Mesendoderm (in vitro differentiated cells): ENCODE results near the gene SPDYE2.
"Not testable (repeated sequence)": the region's sequence is repeated elsewhere in the genome, so short reads cannot be mapped to it uniquely, and the experiment has no call there.

Experiments
- DNase-seq: peaks from one replicate; pipeline ENCODE4 v3.0.0; 2013
- H2AK5ac ChIP-seq: 2 replicates; pipeline ENCODE4 v1.6.1; 2013; ENCODE audit warnings: low read length, inconsistent platforms
- H2BK120ac ChIP-seq: 2 replicates; pipeline ENCODE4 v1.6.1; 2013; ENCODE audit warnings: low read depth, mild to moderate bottlenecking, low read length, moderate library complexity, mixed read lengths
- H2BK15ac ChIP-seq: replicated peaks from 2 replicates; pipeline ENCODE4 v1.6.1; 2013; ENCODE audit warnings: low read depth, mild to moderate bottlenecking, moderate library complexity
- H2BK5ac ChIP-seq: 2 replicates; pipeline ENCODE4 v1.6.1; 2013; ENCODE audit warnings: low read length, inconsistent platforms
- H3K18ac ChIP-seq: 2 replicates; pipeline ENCODE4 v1.6.1; 2013; ENCODE audit warnings: mild to moderate bottlenecking, low read length, mixed read lengths
- H3K23ac ChIP-seq: one replicate; pipeline ENCODE4 v1.6.1; 2013; ENCODE audit warnings: low read length
- H3K27ac ChIP-seq: 2 replicates; pipeline ENCODE4 v1.5.1; 2013; ENCODE audit warnings: low read depth, mild to moderate bottlenecking, inconsistent platforms, low read length, moderate library complexity
- H3K27me3 ChIP-seq: 2 replicates; pipeline ENCODE4 v1.6.1; 2013; ENCODE audit warnings: low read length, control low read depth, mild to moderate bottlenecking, inconsistent platforms; ENCODE audit not compliant: insufficient read depth, poor library complexity
- H3K36me3 ChIP-seq: 2 replicates; pipeline ENCODE4 v1.6.1; 2013; ENCODE audit warnings: low read length, inconsistent platforms; ENCODE audit not compliant: control insufficient read depth, insufficient read depth
- H3K4ac ChIP-seq: one replicate; pipeline ENCODE4 v1.6.1; 2013; ENCODE audit warnings: low read depth, mild to moderate bottlenecking, low read length, moderate library complexity
- H3K4me1 ChIP-seq: 2 replicates; pipeline ENCODE4 v1.6.1; 2013; ENCODE audit warnings: low read depth, low read length, inconsistent platforms; ENCODE audit not compliant: control insufficient read depth
- H3K4me2 ChIP-seq: 2 replicates; pipeline ENCODE4 v1.6.1; 2013; ENCODE audit warnings: low read length
- H3K4me3 ChIP-seq: 2 replicates; pipeline ENCODE4 v1.5.1; 2013; ENCODE audit warnings: mild to moderate bottlenecking, low read length
- H3K56ac ChIP-seq: one replicate; pipeline ENCODE4 v1.6.1; 2013; ENCODE audit warnings: low read length
- H3K79me1 ChIP-seq: 2 replicates; pipeline ENCODE4 v1.6.1; 2013; ENCODE audit warnings: low read length, inconsistent platforms
- H3K79me2 ChIP-seq: 2 replicates; pipeline ENCODE4 v1.6.1; 2013; ENCODE audit warnings: mild to moderate bottlenecking, low read length; ENCODE audit not compliant: control insufficient read depth, insufficient read depth
- H3K9ac ChIP-seq: 2 replicates; pipeline ENCODE4 v1.6.1; 2013; ENCODE audit warnings: low read length, inconsistent platforms
- H4K5ac ChIP-seq: one replicate; pipeline ENCODE4 v1.6.1; 2013; ENCODE audit warnings: low read length
- H4K8ac ChIP-seq: one replicate; pipeline ENCODE4 v1.6.1; 2013; ENCODE audit warnings: low read depth, mild to moderate bottlenecking, control low read depth, low read length, moderate library complexity
- WGBS: extraction: QIAGEN DNeasy Blood & Tissue Kit; methylation state at CpG from one replicate; pipeline ENCODE4 v1.1.7; 2013; ENCODE audit warnings: low lambda C conversion rate, missing lambda C conversion rate; ENCODE audit not compliant: insufficient coverage; ENCODE audit errors: extremely low coverage; 5-methylcytosine and 5-hydroxymethylcytosine counted together

Gene SPDYE2

GRCh38 chr7:102599699-102600098 lies 48.7 kb downstream of the SPDYE2 start:
- not testable (repeated sequence) for H3K27me3 ChIP-seq, H3K18ac ChIP-seq, H4K5ac ChIP-seq, H4K8ac ChIP-seq, H3K27ac ChIP-seq, H2AK5ac ChIP-seq, H3K56ac ChIP-seq, H3K4me1 ChIP-seq, H3K79me1 ChIP-seq, H3K4me3 ChIP-seq, H2BK5ac ChIP-seq, H3K4ac ChIP-seq, H3K36me3 ChIP-seq, H3K9ac ChIP-seq, H3K79me2 ChIP-seq, H2BK15ac ChIP-seq, H3K23ac ChIP-seq, DNase-seq, H3K4me2 ChIP-seq, H2BK120ac ChIP-seq
- no CpG with 5 or more reads among the region's 9 CpGs for WGBS

DNA sequence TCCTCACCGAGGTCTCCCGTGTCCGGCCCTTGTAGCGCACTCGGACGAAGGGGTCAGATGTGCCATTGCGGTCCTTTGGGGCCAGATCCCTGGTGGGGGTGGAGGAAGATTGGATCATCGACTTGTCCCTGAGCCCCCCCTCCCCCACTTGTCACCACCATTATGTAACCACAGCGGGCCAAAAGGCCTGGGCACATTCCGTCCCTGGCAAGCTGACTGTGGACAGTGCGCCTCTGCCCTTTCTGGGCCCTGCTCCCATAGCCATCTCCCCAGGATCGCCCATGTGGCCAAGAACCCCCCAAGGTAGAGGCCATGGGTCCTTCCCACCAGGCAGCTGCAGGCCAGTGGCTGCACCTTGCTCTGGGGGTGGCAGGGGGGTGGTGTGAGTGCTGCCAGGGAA lies 51.3 kb downstream of the SPDYE2 start:
- not testable (repeated sequence) for H3K36me3 ChIP-seq, H3K18ac ChIP-seq, H2BK120ac ChIP-seq, H3K23ac ChIP-seq, H3K79me1 ChIP-seq, H3K56ac ChIP-seq, DNase-seq, H2BK15ac ChIP-seq, H4K8ac ChIP-seq, H3K79me2 ChIP-seq, H4K5ac ChIP-seq, H3K27me3 ChIP-seq, H3K9ac ChIP-seq, H2BK5ac ChIP-seq, H3K4me2 ChIP-seq, H3K4me3 ChIP-seq, H3K4me1 ChIP-seq, H2AK5ac ChIP-seq, H3K27ac ChIP-seq, H3K4ac ChIP-seq
- no CpG with 5 or more reads among the region's 12 CpGs for WGBS

- H3K18ac ChIP-seq, H3K4me3 ChIP-seq, H3K9ac ChIP-seq, H3K27ac ChIP-seq, H2BK15ac ChIP-seq, H3K79me1 ChIP-seq, H3K23ac ChIP-seq, H2BK5ac ChIP-seq, H3K79me2 ChIP-seq, H2AK5ac ChIP-seq, H3K4me2 ChIP-seq, H3K27me3 ChIP-seq, H3K56ac ChIP-seq, H2BK120ac ChIP-seq, H4K8ac ChIP-seq, H3K4ac ChIP-seq, H4K5ac ChIP-seq, H3K4me1 ChIP-seq, H3K36me3 ChIP-seq, DNase-seq: not testable (repeated sequence)
- WGBS, result no CpG with 5 or more reads among the region's 19 CpGs
Measured at GRCh38 chr7:102604431-102605145, 53.6 kb downstream of the SPDYE2 start.

DNA sequence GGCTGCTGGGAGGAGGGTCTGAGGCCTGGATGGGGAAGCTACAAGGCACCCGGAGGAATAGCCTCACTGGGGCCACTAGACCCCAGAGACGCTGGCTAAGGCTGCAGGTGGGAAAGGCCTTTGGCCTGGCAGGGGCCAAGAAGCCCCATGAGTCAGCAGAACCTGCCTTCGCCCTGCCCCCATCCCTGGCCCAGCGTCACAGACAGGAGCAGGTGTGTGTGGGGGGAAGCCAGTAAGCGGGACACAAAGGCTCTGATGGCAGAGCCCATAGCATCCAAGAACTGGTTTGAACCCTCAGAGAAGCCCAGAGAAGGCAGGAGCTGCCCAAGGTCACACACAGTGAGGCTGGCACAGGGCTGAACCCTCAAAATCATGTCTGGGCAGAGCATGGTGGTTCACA lies 55.8 kb downstream of the SPDYE2 start:
- not testable (repeated sequence) for H3K27ac ChIP-seq, H2AK5ac ChIP-seq, DNase-seq, H3K4me3 ChIP-seq, H2BK15ac ChIP-seq, H4K5ac ChIP-seq, H3K56ac ChIP-seq, H3K79me1 ChIP-seq, H3K23ac ChIP-seq, H3K4ac ChIP-seq, H3K4me2 ChIP-seq, H3K4me1 ChIP-seq, H3K79me2 ChIP-seq, H4K8ac ChIP-seq, H2BK120ac ChIP-seq, H3K36me3 ChIP-seq, H2BK5ac ChIP-seq, H3K9ac ChIP-seq, H3K18ac ChIP-seq, H3K27me3 ChIP-seq
- no CpG with 5 or more reads among the region's 5 CpGs for WGBS

GRCh38 chr7:102609734-102610133 lies 58.7 kb downstream of the SPDYE2 start:
- no CpG with 5 or more reads among the region's 10 CpGs for whole genome bisulfite sequencing

DNA sequence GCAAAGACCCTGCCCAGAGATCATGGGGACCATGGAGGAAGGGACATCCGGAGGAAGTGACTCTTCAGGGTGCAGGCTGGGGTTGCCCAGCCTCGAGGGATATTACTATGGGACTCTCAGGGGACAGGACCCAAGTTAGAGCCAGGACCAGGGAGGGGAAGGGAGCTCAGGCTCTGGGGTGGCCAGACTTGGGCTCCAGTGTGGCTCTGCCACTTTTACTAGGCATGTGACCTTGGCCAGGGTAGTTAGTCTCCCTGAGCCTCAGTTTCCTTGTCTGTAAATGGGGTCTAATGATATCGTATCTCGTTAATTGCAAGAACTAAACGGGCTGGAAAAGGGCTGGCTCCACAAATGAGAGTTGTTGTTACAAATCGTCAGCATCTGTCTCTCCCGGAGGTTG lies 59.4 kb downstream of the SPDYE2 start:
- not testable (repeated sequence) for H3K18ac ChIP-seq, H3K23ac ChIP-seq, H3K4ac ChIP-seq, H3K79me1 ChIP-seq, H3K4me3 ChIP-seq, H2BK120ac ChIP-seq, H2BK15ac ChIP-seq, H3K4me1 ChIP-seq, H3K27me3 ChIP-seq, DNase-seq, H3K27ac ChIP-seq, H4K8ac ChIP-seq, H4K5ac ChIP-seq, H3K79me2 ChIP-seq, H3K4me2 ChIP-seq, H2AK5ac ChIP-seq, H3K9ac ChIP-seq, H3K36me3 ChIP-seq, H2BK5ac ChIP-seq, H3K56ac ChIP-seq
- no CpG with 5 or more reads among the region's 7 CpGs for WGBS

More at GRCh38 chr7:102609734-102610133, 58.7 kb downstream of the SPDYE2 start:
- not testable (repeated sequence) for H4K5ac ChIP-seq, H2AK5ac ChIP-seq, H4K8ac ChIP-seq, H3K18ac ChIP-seq, DNase-seq, H2BK5ac ChIP-seq, H3K79me2 ChIP-seq, H3K79me1 ChIP-seq, H3K56ac ChIP-seq, H2BK15ac ChIP-seq, H3K4me2 ChIP-seq, H3K27ac ChIP-seq, H3K23ac ChIP-seq, H3K36me3 ChIP-seq, H3K9ac ChIP-seq, H2BK120ac ChIP-seq, H3K4ac ChIP-seq, H3K4me3 ChIP-seq, H3K27me3 ChIP-seq, H3K4me1 ChIP-seq
